ENCODE measurements around the gene ITGB6.

GRCh38 chr2:160226367-160226766, 26.3 kb upstream of the ITGB6 start:
- TF ChIP-seq CTCF (IDR thresholded peaks at IDR 0.05): no peak
- no peak for TF ChIP-seq POLR2A (IDR thresholded peaks at IDR 0.05)
